HCT116 (cell line): ENCODE data around the gene CADPS. TPM values are rescaled to one million over a fixed set of nuclear protein-coding genes. Genes with fewer than 3 reads are reported as not detected.

ENCODE experiments used
- ATAC-seq: fragments of 200-7000 bp; cut with Tn5 transposase; 2 replicates; pipeline ENCODE4 v1.9.1; 2020; ENCODE audit warnings: mild to moderate bottlenecking, moderate library complexity
- BruUV-seq: library from RNA; stranded (reverse); fragments of 400-500 nt; replicated peaks from 2 replicates; lab custom pipeline; 2021; lab: Mats Ljungman, UMichigan
- CTCF ChIA-PET: fragments of 300-600 bp; sonication (Branson Sonifier 250); formaldehyde crosslinking; loops from one replicate; lab custom pipeline; 2021; ENCODE audit warnings: antibody characterized with exemption; lab: Charles Lee
- POLR2A ChIA-PET: fragments of 300-600, 350-600 bp; sonication (Branson Sonifier 250); formaldehyde crosslinking; loops from one replicate; lab custom pipeline; 2021; ENCODE audit warnings: antibody characterized with exemption; lab: Charles Lee
- RAD21 ChIA-PET, 2 experiments: fragments of 300-600 bp; sonication (Branson Sonifier 250); formaldehyde crosslinking; loops; one replicate each; lab custom pipeline; 2023; ENCODE audit warnings: low total read pairs in 2 of 2; ENCODE audit not compliant: uncharacterized antibody in 2 of 2, unreplicated experiment in 2 of 2, low non-redundant PET in 1 of 2; lab: Charles Lee
- DNase-seq: peaks from one replicate; pipeline ENCODE4 v3.0.0-alpha.2; 2010; ENCODE audit warnings: low read depth, low spot score
- H2AFZ ChIP-seq: fragments of 200-600 bp; shearing (Covaris generic), sonication (generic); 2 replicates; pipeline ENCODE4 v1.6.1; 2017; ENCODE audit warnings: low read depth, mixed run types, mixed read lengths, antibody characterized with exemption, low read length; ENCODE audit not compliant: poor library complexity, severe bottlenecking
- H3K27ac ChIP-seq: 2 replicates; pipeline ENCODE4 v1.5.1; 2012; ENCODE audit warnings: low read depth, low read length
- H3K27me3 ChIP-seq: fragments of 200-600 bp; sonication (generic); 2 replicates; pipeline ENCODE4 v1.6.1; 2016; ENCODE audit warnings: mixed run types, low read length, mixed read lengths; ENCODE audit not compliant: insufficient read depth
- H3K36me3 ChIP-seq, 2 experiments: fragments of 200-500 bp in 1 of 2; fragments of 200-600 bp in 1 of 2; sonication (Bioruptor generic) in 1 of 2; sonication (generic) in 1 of 2; 2 replicates each; pipeline versions ENCODE4 v1.5.1 to v1.6.1; 2014 to 2016; ENCODE audit warnings: low read length in 2 of 2, inconsistent platforms in 1 of 2, mixed read lengths in 1 of 2, mixed run types in 1 of 2; ENCODE audit not compliant: insufficient read depth in 2 of 2, control insufficient read depth in 1 of 2
- H3K4me1 ChIP-seq, 2 experiments: fragments of 200-600 bp in 1 of 2; sonication (generic) in 1 of 2; 2 replicates each; pipeline versions ENCODE4 v1.5.1 to v1.6.1; 2012 to 2017; ENCODE audit warnings: low read length in 2 of 2, inconsistent platforms in 1 of 2, mild to moderate bottlenecking in 1 of 2, mixed read lengths in 1 of 2, mixed run types in 1 of 2, moderate library complexity in 1 of 2; ENCODE audit not compliant: insufficient read depth in 2 of 2, control insufficient read depth in 1 of 2
- H3K4me2 ChIP-seq: fragments of 200-600 bp; sonication (generic); 2 replicates; pipeline ENCODE4 v1.6.1; 2017; ENCODE audit warnings: mixed run types, low read length, mixed read lengths
- H3K4me3 ChIP-seq, 2 experiments: fragments of 200-600 bp in 1 of 2; sonication (generic) in 1 of 2; replicated peaks in 1 of 2; 2 replicates each; pipeline ENCODE4 v1.5.1; 2011 to 2016; ENCODE audit warnings: low read length in 2 of 2, control low read depth in 1 of 2, low read depth in 1 of 2, mild to moderate bottlenecking in 1 of 2, mixed read lengths in 1 of 2, mixed run types in 1 of 2
- H3K79me2 ChIP-seq: fragments of 200-600 bp; sonication (generic); 2 replicates; pipeline ENCODE4 v1.6.1; 2017; ENCODE audit warnings: mild to moderate bottlenecking, mixed run types, low read length, moderate library complexity, mixed read lengths; ENCODE audit not compliant: insufficient read depth
- H3K9ac ChIP-seq: fragments of 200-600 bp; sonication (generic); 2 replicates; pipeline ENCODE4 v1.6.1; 2016; ENCODE audit warnings: low read length, mixed read lengths
- H3K9me2 ChIP-seq: fragments of 200-600 bp; sonication (generic), shearing (Covaris generic); 2 replicates; pipeline ENCODE4 v1.6.1; 2017; ENCODE audit warnings: mixed run types, mild to moderate bottlenecking, moderate library complexity; ENCODE audit not compliant: insufficient read depth
- H3K9me3 ChIP-seq, 2 experiments: fragments of 200-500 bp in 1 of 2; fragments of 200-600 bp in 1 of 2; sonication (Bioruptor generic) in 1 of 2; sonication (generic) in 1 of 2; 2 replicates each; pipeline ENCODE4 v1.6.1; 2014 to 2017; ENCODE audit warnings: low read length in 2 of 2, mixed read lengths in 2 of 2, inconsistent platforms in 1 of 2, low read depth in 1 of 2, mild to moderate bottlenecking in 1 of 2, mixed run types in 1 of 2, moderate library complexity in 1 of 2; ENCODE audit not compliant: control insufficient read depth in 1 of 2, insufficient read depth in 1 of 2
- H4K20me1 ChIP-seq: fragments of 200-600 bp; sonication (generic), shearing (Covaris generic); 2 replicates; pipeline ENCODE4 v1.6.1; 2017; ENCODE audit warnings: mixed run types, mild to moderate bottlenecking, moderate library complexity; ENCODE audit not compliant: insufficient read depth
- ELF1 ChIP-seq: IDR thresholded peaks from 2 replicates; pipeline ENCODE4 v1.6.1; 2012; ENCODE audit warnings: low read depth, borderline replicate concordance
- EZH2 ChIP-seq: fragments of 200-600 bp; sonication (generic); IDR thresholded peaks from 2 replicates; pipeline ENCODE4 v1.6.1; 2017; ENCODE audit warnings: antibody characterized with exemption, mixed run types
- FOSL1 ChIP-seq: IDR thresholded peaks from 2 replicates; pipeline ENCODE4 v1.6.1; 2012; ENCODE audit warnings: low read depth
- RAD21 ChIP-seq: IDR thresholded peaks from 2 replicates; pipeline ENCODE4 v1.6.1; 2012; ENCODE audit warnings: low read depth, mild to moderate bottlenecking
- SP1 ChIP-seq: IDR thresholded peaks from 2 replicates; pipeline ENCODE4 v1.6.1; 2012; ENCODE audit warnings: low read depth
- SRF ChIP-seq: IDR thresholded peaks from 2 replicates; pipeline ENCODE4 v1.6.1; 2012; ENCODE audit warnings: low read depth
- TCF7L2 ChIP-seq: IDR thresholded peaks from 2 replicates; pipeline ENCODE4 v1.7.0; 2011; ENCODE audit warnings: borderline replicate concordance, inconsistent platforms; ENCODE audit not compliant: insufficient read depth, insufficient read length; ENCODE audit errors: extremely low read depth
- ZFX ChIP-seq: fragments of 450-650 bp; IDR thresholded peaks from 2 replicates; pipeline ENCODE4 v1.6.1; 2017
- ZNF274 ChIP-seq: fragments of 200-500 bp; sonication (Bioruptor generic); IDR thresholded peaks from 2 replicates; pipeline ENCODE4 v1.6.1; 2014; ENCODE audit warnings: mild to moderate bottlenecking, low read depth, low read length, inconsistent platforms
- intact Hi-C: fragments of 100-400 bp; cut with micrococcal nuclease; formaldehyde crosslinking; loops from 2 replicates; pipeline ENCODE4 v1.10.0; 2022
- total RNA-seq: library from RNA; stranded (reverse); gene quantifications from one replicate; pipeline ENCODE4 v1.2.1, GENCODE V29; 2021; ENCODE audit not compliant: unreplicated experiment
- TF ChIP-seq, protein P1 (sequence below): IDR thresholded peaks from 2 replicates; pipeline ENCODE4 v1.6.1; 2011; ENCODE audit warnings: mild to moderate bottlenecking, low read length, moderate library complexity; ENCODE audit not compliant: insufficient replicate concordance; ENCODE audit errors: extremely low read depth
- TF ChIP-seq, protein P2 (sequence below), 3 experiments: fragments of 200-600 bp in 1 of 3; sonication (generic) in 1 of 3; IDR thresholded peaks in 2 of 3; conservative IDR thresholded peaks in 1 of 3; 2 replicates each; pipeline ENCODE4 v1.5.1; 2012 to 2017; ENCODE audit warnings: low read depth in 2 of 3, low read length in 2 of 3, antibody characterized with exemption in 1 of 3, borderline replicate concordance in 1 of 3, control low read depth in 1 of 3, mild to moderate bottlenecking in 1 of 3, mixed read lengths in 1 of 3, mixed run types in 1 of 3, moderate library complexity in 1 of 3; ENCODE audit not compliant: insufficient read depth in 1 of 3
- TF ChIP-seq, protein P3 (sequence below): IDR thresholded peaks from 2 replicates; pipeline ENCODE4 v1.6.1; 2012
- TF ChIP-seq, protein P4 (sequence below): IDR thresholded peaks from 2 replicates; pipeline ENCODE4 v1.6.1; 2012

The CADPS gene
- total RNA-seq, 1 experiment from 2014 or later: not detected

DNA sequence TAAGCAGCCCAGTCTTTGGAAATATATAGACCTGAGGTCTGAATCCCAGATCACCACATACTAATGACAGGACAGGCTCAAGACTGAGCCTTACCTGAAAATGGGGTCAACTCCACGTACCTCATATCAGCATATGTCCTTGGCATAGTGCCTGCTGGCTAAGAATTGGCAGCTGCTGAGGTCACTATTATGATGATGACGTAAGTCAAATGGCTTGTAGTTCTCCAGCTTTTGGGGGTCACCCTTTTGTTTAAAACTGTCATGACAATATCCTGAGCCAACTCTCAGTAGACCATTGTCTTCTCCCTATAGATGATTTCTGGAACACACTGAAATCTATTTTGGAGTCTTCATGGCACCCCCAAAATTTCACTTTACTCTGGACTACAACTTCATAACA is 16.8 kb upstream of the CADPS start:
- no peaks in the 10 kb centered on the region for H3K9me3 ChIP-seq
- H2AFZ ChIP-seq: no peak overlapping the region
- no peak overlapping the region for H3K4me2 ChIP-seq
- ChIA-PET POLR2A (no interaction called here), RAD21 (no interaction called here), CTCF (no interaction called here)
- intact Hi-C loops: no loop called here
- no peaks in the 10 kb centered on the region for H3K4me1 ChIP-seq
- H3K9ac ChIP-seq: no peak overlapping the region
- H3K9me2 ChIP-seq: no peaks in the 10 kb centered on the region
- H3K27me3 ChIP-seq: no peaks in the 10 kb centered on the region
- no peaks in the 10 kb centered on the region for H3K36me3 ChIP-seq
- H4K20me1 ChIP-seq: no peaks in the 10 kb centered on the region
- DNase-seq: no peak
- TF ChIP-seq, protein P1, sequence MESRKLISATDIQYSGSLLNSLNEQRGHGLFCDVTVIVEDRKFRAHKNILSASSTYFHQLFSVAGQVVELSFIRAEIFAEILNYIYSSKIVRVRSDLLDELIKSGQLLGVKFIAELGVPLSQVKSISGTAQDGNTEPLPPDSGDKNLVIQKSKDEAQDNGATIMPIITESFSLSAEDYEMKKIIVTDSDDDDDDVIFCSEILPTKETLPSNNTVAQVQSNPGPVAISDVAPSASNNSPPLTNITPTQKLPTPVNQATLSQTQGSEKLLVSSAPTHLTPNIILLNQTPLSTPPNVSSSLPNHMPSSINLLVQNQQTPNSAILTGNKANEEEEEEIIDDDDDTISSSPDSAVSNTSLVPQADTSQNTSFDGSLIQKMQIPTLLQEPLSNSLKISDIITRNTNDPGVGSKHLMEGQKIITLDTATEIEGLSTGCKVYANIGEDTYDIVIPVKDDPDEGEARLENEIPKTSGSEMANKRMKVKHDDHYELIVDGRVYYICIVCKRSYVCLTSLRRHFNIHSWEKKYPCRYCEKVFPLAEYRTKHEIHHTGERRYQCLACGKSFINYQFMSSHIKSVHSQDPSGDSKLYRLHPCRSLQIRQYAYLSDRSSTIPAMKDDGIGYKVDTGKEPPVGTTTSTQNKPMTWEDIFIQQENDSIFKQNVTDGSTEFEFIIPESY: no peak
- no peak for TF ChIP-seq FOSL1
- H3K27ac ChIP-seq: no peak overlapping the region
- no peaks in the 10 kb centered on the region for H3K79me2 ChIP-seq
- ATAC-seq: no peak
- no peak overlapping the region for H3K4me3 ChIP-seq
- no TSS peak for BruUV-seq

DNA sequence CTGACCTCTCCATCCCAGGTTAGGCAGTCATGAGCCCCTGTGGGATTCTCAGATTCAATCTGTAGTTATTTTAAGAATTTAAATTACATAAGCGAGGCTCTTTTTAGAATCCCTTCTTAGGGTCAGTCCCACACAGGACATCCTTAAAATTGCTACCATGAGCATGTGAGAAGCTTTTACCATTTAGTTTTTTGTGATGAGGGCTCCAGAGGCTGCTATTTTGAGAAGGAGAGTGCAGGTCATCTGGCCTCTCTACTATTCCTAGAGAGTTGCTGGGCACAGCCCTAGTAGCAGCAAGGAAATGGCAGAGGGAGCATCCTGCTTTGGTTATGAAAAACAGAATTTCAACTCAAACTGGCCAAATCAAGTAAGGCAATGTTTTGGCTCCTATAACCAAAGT is 13.6 kb upstream of the CADPS start:
- Histone ChIP-seq H3K79me2 (no peaks in the 10 kb centered on the region), H3K36me3 (no peaks in the 10 kb centered on the region), H3K4me2 (no peak overlapping the region), H2AFZ (no peak overlapping the region), H3K27ac (no peak overlapping the region), H3K9me3 (no peaks in the 10 kb centered on the region), H3K27me3 (no peaks in the 10 kb centered on the region), H3K4me1 (no peaks in the 10 kb centered on the region), H4K20me1 (no peaks in the 10 kb centered on the region), H3K4me3 (no peak overlapping the region), H3K9ac (no peak overlapping the region), H3K9me2 (no peaks in the 10 kb centered on the region)
- no TSS peak for BruUV-seq
- intact Hi-C loops: no loop called here
- ATAC-seq (no peak), DNase-seq (no peak)
- POLR2A ChIA-PET: no interaction called here
- RAD21 ChIA-PET: no interaction called here
- CTCF ChIA-PET: no interaction called here
- TF ChIP-seq SRF (no peak), RAD21 (no peak), TCF7L2 (no peak), FOSL1 (no peak), SP1 (no peak), ELF1 (no peak), ZNF274 (no peak), ZFX (no peak), EZH2 (no peak)
- TF ChIP-seq, protein P2, sequence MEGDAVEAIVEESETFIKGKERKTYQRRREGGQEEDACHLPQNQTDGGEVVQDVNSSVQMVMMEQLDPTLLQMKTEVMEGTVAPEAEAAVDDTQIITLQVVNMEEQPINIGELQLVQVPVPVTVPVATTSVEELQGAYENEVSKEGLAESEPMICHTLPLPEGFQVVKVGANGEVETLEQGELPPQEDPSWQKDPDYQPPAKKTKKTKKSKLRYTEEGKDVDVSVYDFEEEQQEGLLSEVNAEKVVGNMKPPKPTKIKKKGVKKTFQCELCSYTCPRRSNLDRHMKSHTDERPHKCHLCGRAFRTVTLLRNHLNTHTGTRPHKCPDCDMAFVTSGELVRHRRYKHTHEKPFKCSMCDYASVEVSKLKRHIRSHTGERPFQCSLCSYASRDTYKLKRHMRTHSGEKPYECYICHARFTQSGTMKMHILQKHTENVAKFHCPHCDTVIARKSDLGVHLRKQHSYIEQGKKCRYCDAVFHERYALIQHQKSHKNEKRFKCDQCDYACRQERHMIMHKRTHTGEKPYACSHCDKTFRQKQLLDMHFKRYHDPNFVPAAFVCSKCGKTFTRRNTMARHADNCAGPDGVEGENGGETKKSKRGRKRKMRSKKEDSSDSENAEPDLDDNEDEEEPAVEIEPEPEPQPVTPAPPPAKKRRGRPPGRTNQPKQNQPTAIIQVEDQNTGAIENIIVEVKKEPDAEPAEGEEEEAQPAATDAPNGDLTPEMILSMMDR (IDR thresholded peaks at IDR 0.05 in 2 of 3, conservative IDR thresholded peaks at IDR 0.05 in 1 of 3; ENCODE audit: borderline replicate concordance in 1 of 3, insufficient read depth in 1 of 3, low read depth in 2 of 3, low read length in 2 of 3): no peak
- TF ChIP-seq, protein P3, sequence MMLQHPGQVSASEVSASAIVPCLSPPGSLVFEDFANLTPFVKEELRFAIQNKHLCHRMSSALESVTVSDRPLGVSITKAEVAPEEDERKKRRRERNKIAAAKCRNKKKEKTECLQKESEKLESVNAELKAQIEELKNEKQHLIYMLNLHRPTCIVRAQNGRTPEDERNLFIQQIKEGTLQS: no peak
- TF ChIP-seq, protein P4, sequence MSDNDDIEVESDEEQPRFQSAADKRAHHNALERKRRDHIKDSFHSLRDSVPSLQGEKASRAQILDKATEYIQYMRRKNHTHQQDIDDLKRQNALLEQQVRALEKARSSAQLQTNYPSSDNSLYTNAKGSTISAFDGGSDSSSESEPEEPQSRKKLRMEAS: no peak
